Measurements from ENCODE around the gene TCTN1. TPM values are rescaled to one million over a fixed set of nuclear protein-coding genes. Genes with fewer than 3 reads are reported as not detected.

Gene TCTN1
- total and polyA plus RNA-seq, 2 donors (not counting 1 experiment from before 2014, with no cell fraction given), result 49.1 to 69.8 TPM

- no peak for ATAC-seq (ENCODE audit: low read depth)
- H3K9me3 ChIP-seq (ENCODE audit: control extremely low read depth in 1 of 3, control insufficient read depth in 2 of 3, insufficient read depth in 1 of 3, low read length in 2 of 3), result no peaks in the 10 kb centered on the region
- peaks cover 22% of the 10 kb centered on the region for H3K79me2 ChIP-seq (ENCODE audit: control insufficient read depth, insufficient read depth, low read length)
- peaks cover 36 to 44% of the 10 kb centered on the region in 2 donors for H3K4me1 ChIP-seq (ENCODE audit: control insufficient read depth in 2 of 2, insufficient read depth in 2 of 2, low read length in 2 of 2)
- no peaks in the 10 kb centered on the region for H4K20me1 ChIP-seq (ENCODE audit: control insufficient read depth, insufficient read depth, low read length, poor library complexity, severe bottlenecking)
- Mint-ChIP-seq H3K27me3 (no peaks in the 10 kb centered on the region), H3K4me3 (peak overlapping the region; percentile 11), H3K27ac (peak overlapping the region; percentile 17), H3K9me3 (ENCODE audit: insufficient read depth) (no peaks in the 10 kb centered on the region), H3K4me1 (peaks cover 32% of the 10 kb centered on the region)
- intact Hi-C loops (cut with micrococcal nuclease), result no loop called here
- H2AFZ ChIP-seq (ENCODE audit: insufficient read depth, low read depth, low read length, poor library complexity, severe bottlenecking), result peak overlapping the region; percentile 32
- TF ChIP-seq EZH2 (IDR thresholded peaks at IDR 0.05; ENCODE audit: borderline replicate concordance, insufficient read depth, low read depth, low read length, poor library complexity, severe bottlenecking) (no peak), CTCF (IDR thresholded peaks at IDR 0.05) (no peak)
- H3K4me3 ChIP-seq (ENCODE audit: control extremely low read depth in 1 of 5, extremely low read depth in 1 of 5, insufficient read depth in 1 of 5, low read depth in 2 of 5, low read length in 4 of 5), result no peak overlapping the region
- H3K36me3 ChIP-seq (replicated peaks in 1 of 2; ENCODE audit: control extremely low read depth in 1 of 2, control insufficient read depth in 1 of 2, extremely low read depth in 1 of 2, insufficient read depth in 2 of 2, low read length in 1 of 2), result no peaks in the 10 kb centered on the region
- peak overlapping the region; percentile 2 for H3K4me2 ChIP-seq (replicated peaks; ENCODE audit: low read depth, low read length, poor library complexity, severe bottlenecking)
- peak; percentile 43 for DNase-seq
- ChIA-PET CTCF (interaction anchor here (0.7 to 9.7 kb wide), 26 partner anchors 8 to 317 kb away, joined by 3 to 329 read pairs (median 30); partner anchors contain the start of genes ARPC3, FAM216A, GPN3 and HVCN1), POLR2A (interaction anchor here (0.6 to 2.6 kb wide), 5 partner anchors 32 to 153 kb away, joined by 3 to 9 read pairs (median 3); partner anchors contain the start of gene ARPC3)
- H3K27ac ChIP-seq (ENCODE audit: low read length in 2 of 2), result peak overlapping the region in 1 of 2 donors; percentile 57
- H3K27me3 ChIP-seq (replicated peaks in 1 of 4; ENCODE audit: control extremely low read depth in 1 of 4, control insufficient read depth in 3 of 4, insufficient read depth in 4 of 4, low read length in 3 of 4), result no peaks in the 10 kb centered on the region
- WGBS (ENCODE audit: insufficient coverage), result no CpG with 5 or more reads among the region's 4 CpGs
- H3K9ac ChIP-seq (ENCODE audit: low read length), result no peak overlapping the region
Observed at GRCh38 chr12:110599334-110599733, 14.6 kb upstream of the TCTN1 start.

GRCh38 chr12:110600254-110600653 lies 13.7 kb upstream of the TCTN1 start:
- Mint-ChIP-seq H3K9me3 (ENCODE audit: insufficient read depth) (no peaks in the 10 kb centered on the region), H3K27me3 (no peaks in the 10 kb centered on the region), H3K4me3 (peak overlapping the region; percentile 7), H3K27ac (peak overlapping the region; percentile 75), H3K4me1 (peaks cover 37% of the 10 kb centered on the region)
- H3K4me3 ChIP-seq (ENCODE audit: control extremely low read depth in 1 of 5, extremely low read depth in 1 of 5, insufficient read depth in 1 of 5, low read depth in 2 of 5, low read length in 4 of 5), result no peak overlapping the region
- no peaks in the 10 kb centered on the region for H3K9me3 ChIP-seq (ENCODE audit: control extremely low read depth in 1 of 3, control insufficient read depth in 2 of 3, insufficient read depth in 1 of 3, low read length in 2 of 3)
- no peaks in the 10 kb centered on the region for H3K36me3 ChIP-seq (replicated peaks in 1 of 2; ENCODE audit: control extremely low read depth in 1 of 2, control insufficient read depth in 1 of 2, extremely low read depth in 1 of 2, insufficient read depth in 2 of 2, low read length in 1 of 2)
- intact Hi-C loops (cut with micrococcal nuclease), result loop anchor here (1.0 to 10.0 kb wide), 6 partner anchors 17 to 495 kb away; partner anchors contain the start of genes ARPC3 and PPTC7
- ChIA-PET POLR2A (interaction anchor here (0.6 to 2.6 kb wide), 5 partner anchors 9 to 154 kb away, joined by 3 to 9 read pairs (median 3); no protein-coding TSS in a partner anchor), CTCF (interaction anchor here (0.8 to 9.7 kb wide), 43 partner anchors 9 to 288 kb away, joined by 3 to 329 read pairs (median 14); partner anchors contain the start of genes ARPC3, FAM216A, GPN3 and HVCN1)
- no peak overlapping the region for H3K9ac ChIP-seq (ENCODE audit: low read length)
- H3K27me3 ChIP-seq (replicated peaks in 1 of 4; ENCODE audit: control extremely low read depth in 1 of 4, control insufficient read depth in 3 of 4, insufficient read depth in 4 of 4, low read length in 3 of 4), result no peaks in the 10 kb centered on the region
- H3K27ac ChIP-seq (ENCODE audit: low read length in 2 of 2), result peak overlapping the region in 1 of 2 donors; percentile 43
- peak overlapping the region; percentile 2 for H2AFZ ChIP-seq (ENCODE audit: insufficient read depth, low read depth, low read length, poor library complexity, severe bottlenecking)
- H3K4me1 ChIP-seq (ENCODE audit: control insufficient read depth in 2 of 2, insufficient read depth in 2 of 2, low read length in 2 of 2), result peaks cover 45 to 53% of the 10 kb centered on the region in 2 donors
- WGBS (ENCODE audit: insufficient coverage), result no CpG with 5 or more reads among the region's 4 CpGs
- no peaks in the 10 kb centered on the region for H4K20me1 ChIP-seq (ENCODE audit: control insufficient read depth, insufficient read depth, low read length, poor library complexity, severe bottlenecking)
- H3K79me2 ChIP-seq (ENCODE audit: control insufficient read depth, insufficient read depth, low read length), result peaks cover 32% of the 10 kb centered on the region
- TF ChIP-seq CTCF (IDR thresholded peaks at IDR 0.05), result peak; percentile 63
- TF ChIP-seq EZH2 (IDR thresholded peaks at IDR 0.05; ENCODE audit: borderline replicate concordance, insufficient read depth, low read depth, low read length, poor library complexity, severe bottlenecking), result no peak
- DNase-seq (peak; percentile 76), ATAC-seq (ENCODE audit: low read depth) (peak; percentile 35)
- H3K4me2 ChIP-seq (replicated peaks; ENCODE audit: low read depth, low read length, poor library complexity, severe bottlenecking), result peak overlapping the region; percentile 26
